RWPE1 (cell line): Measurements from ENCODE around the gene PEX7.

Experiments used
- CTCF ChIA-PET: fragments of 350-600 bp; sonication (Branson Sonifier 250); formaldehyde crosslinking; extraction: SDS; loops from one replicate; lab custom pipeline; 2021; lab: Yijun Ruan, JAX
- POLR2A ChIA-PET: fragments of 400-600 bp; formaldehyde crosslinking; extraction: SDS; loops from one replicate; lab custom pipeline; 2020; ENCODE audit warnings: antibody characterized with exemption; ENCODE audit not compliant: low non-redundant PET; lab: Yijun Ruan, JAX
- DNase-seq: peaks from one replicate; pipeline ENCODE4 v3.0.0; 2012; ENCODE audit warnings: low spot score
- H3K27ac ChIP-seq: fragments of 450-650 bp; 2 replicates; pipeline ENCODE4 v1.5.1; 2017
- TF ChIP-seq, protein P1 (sequence below): fragments of 450-650 bp; conservative IDR thresholded peaks from 2 replicates; pipeline ENCODE4 v1.5.1; 2017; ENCODE audit warnings: low read depth, mild to moderate bottlenecking

Gene PEX7, protein sequence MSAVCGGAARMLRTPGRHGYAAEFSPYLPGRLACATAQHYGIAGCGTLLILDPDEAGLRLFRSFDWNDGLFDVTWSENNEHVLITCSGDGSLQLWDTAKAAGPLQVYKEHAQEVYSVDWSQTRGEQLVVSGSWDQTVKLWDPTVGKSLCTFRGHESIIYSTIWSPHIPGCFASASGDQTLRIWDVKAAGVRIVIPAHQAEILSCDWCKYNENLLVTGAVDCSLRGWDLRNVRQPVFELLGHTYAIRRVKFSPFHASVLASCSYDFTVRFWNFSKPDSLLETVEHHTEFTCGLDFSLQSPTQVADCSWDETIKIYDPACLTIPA

DNA sequence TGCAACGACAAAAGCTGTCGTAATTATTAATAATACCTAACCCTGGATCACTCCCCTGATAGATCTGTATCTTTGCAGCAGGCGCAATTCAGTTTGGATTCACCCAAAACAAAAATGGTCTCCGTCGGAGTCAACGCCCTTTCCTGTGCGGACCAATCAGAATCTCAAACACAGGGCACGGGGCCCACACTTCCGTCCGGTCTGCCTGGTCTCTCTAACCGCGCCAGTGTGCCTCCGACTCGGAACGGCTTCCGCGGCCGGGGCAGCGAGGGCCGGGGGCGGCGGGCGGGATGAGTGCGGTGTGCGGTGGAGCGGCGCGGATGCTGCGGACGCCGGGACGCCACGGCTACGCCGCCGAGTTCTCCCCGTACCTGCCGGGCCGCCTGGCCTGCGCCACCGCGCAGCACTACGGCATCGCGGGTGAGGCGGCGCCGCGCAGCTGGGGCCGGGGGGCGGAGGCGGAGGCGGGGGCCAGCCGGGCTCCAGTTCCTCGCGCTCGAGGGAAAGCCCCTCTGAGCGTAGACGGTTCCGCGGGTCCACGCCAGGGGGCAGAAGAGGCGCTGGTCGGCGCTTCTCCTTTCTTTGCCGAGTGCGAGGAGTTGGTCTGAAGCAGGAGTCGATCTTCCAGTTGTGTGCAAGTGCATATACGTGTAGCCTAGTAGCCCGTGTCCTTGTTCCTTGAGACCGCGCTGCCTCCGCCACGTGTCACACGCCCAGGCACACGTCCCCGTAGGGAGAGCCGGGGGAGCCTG is at the start of gene PEX7:
Gene PEX7 (plus strand): TSS at position 217 of the 752 bp plus-strand sequence. CDS start 74 bp downstream, at position 291.
- TF ChIP-seq, protein P1, sequence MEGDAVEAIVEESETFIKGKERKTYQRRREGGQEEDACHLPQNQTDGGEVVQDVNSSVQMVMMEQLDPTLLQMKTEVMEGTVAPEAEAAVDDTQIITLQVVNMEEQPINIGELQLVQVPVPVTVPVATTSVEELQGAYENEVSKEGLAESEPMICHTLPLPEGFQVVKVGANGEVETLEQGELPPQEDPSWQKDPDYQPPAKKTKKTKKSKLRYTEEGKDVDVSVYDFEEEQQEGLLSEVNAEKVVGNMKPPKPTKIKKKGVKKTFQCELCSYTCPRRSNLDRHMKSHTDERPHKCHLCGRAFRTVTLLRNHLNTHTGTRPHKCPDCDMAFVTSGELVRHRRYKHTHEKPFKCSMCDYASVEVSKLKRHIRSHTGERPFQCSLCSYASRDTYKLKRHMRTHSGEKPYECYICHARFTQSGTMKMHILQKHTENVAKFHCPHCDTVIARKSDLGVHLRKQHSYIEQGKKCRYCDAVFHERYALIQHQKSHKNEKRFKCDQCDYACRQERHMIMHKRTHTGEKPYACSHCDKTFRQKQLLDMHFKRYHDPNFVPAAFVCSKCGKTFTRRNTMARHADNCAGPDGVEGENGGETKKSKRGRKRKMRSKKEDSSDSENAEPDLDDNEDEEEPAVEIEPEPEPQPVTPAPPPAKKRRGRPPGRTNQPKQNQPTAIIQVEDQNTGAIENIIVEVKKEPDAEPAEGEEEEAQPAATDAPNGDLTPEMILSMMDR, result peak; percentile 63
- DNase-seq, result peak; percentile 94
- peak within 1 kb of the TSS; percentile 79 for H3K27ac ChIP-seq
- ChIA-PET POLR2A (no interaction called here), CTCF (interaction anchor here (0.7 kb wide), 1 partner anchor 91 kb away, joined by 4 read pairs; no protein-coding TSS in a partner anchor)

DNA sequence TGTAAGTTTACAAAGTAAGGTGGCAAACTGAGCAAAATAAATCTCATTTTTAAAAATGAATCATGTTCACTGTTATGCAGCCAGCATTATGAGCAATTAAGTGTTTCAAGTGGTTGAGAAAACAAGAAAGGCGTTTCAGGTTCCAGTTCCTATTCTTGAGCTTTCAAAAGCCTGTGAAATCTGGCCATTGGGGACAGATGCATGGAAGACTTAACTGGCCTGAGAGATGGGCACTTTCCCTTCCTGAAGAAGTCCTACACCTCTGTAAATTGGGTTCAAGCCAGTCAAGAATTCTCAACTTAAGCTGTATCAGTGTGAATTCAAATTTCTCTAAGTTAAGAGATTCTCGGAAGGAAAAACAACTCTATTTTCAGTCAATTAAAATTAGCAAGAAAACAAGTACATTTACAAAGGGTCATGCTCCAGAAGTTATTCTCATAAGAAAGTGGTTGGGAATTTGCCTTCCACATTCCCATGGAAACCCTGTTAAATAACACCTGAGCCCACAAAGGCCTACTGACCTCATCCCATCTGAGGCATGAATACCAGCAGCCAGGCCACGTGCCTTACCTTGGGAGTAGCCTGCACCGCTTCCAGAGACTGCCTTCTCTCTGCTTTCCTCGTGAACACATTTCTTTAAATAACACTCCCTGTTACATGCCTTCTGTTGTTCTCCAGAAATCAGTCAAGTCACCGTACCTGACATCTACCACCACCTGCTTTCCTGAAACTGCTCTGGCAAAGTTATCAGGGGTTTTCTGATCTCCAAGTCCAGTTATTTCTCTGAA is 49.5 kb upstream of the PEX7 start:
- ChIA-PET CTCF (no interaction called here), POLR2A (no interaction called here)
- TF ChIP-seq, protein P1, result no peak
- H3K27ac ChIP-seq, result no peak overlapping the region
- DNase-seq, result no peak

DNA sequence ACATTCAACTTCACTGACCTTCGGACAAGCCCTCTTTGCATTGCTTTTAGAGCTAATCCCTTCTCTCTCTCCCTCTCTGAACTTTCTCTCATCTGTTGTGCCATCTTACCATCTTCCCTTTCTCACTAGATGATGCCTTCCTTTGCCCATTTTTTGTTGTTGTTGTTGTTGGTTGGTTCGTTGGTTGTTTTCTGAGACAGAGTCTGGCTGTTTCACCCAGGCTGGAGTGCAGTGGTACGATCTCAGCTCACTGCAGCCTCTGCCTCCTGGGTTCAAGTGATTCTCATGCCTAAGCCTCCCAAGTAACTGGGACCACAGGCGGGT is 49.0 kb upstream of the PEX7 start:
- no peak for DNase-seq
- CTCF ChIA-PET, result no interaction called here
- POLR2A ChIA-PET, result no interaction called here
- TF ChIP-seq, protein P1, result no peak
- H3K27ac ChIP-seq, result no peak overlapping the region

DNA sequence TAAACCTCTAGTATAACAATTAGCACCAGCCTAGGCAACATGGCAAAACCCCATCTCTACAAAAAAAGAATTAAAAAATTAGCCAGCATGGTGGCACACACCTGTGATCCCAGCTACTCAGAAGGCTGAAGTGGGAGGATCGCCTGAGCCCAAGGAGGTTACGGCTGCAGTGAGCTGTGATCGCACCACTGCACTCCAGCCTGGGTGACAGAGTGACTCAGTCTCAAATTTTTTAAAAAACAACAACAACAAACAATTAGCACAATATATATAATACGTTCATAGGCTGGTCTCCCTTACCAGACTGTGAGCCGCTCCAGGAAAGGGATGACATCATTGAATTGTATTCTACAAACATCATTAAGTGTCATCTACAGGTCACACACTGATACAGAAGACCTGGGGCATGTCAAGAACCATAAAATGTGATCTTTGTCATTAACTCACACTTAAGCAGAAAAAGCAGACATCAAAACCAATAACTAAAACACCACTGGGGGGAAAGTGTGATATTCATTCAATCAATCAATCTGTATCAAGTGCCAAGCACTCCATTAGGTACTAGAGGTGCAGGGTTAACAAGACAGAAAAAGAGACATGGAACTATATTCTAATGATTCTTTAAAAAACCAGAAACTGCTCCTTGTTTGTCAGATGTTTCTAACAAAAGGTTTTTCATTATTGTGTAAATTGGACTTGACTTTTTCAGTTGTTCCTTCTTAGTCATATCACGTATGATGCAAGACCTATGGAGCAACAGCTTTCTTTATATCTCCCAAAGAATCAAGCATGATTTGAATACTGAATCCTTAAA is 48.0 kb upstream of the PEX7 start:
- H3K27ac ChIP-seq, result no peak overlapping the region
- CTCF ChIA-PET, result no interaction called here
- TF ChIP-seq, protein P1, result no peak

DNA sequence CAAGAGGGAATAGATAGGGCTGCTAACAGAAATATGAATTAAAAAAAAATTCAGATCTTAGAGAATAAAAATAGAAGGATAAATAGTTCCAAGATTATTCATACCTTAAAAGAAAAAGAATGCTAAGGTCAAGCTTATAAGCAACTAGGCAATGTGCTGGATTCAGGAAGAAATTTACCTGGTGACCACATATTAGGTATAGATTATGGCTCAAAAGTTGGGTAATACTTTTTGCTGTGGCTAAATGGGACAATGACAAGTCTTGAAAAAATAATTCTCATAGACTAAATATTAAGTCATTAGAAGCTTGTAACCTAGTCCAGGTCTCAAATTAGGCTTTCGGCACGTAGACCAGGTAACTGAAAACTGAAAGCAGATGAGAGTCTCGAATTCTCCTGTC is 47.3 kb upstream of the PEX7 start:
- ChIA-PET POLR2A (no interaction called here), CTCF (no interaction called here)
- H3K27ac ChIP-seq, result no peak overlapping the region
- DNase-seq, result no peak
- TF ChIP-seq, protein P1, result no peak

More for the DNA sequence above, 48.0 kb upstream of the PEX7 start:
- DNase-seq, result peak; percentile 36
- POLR2A ChIA-PET, result no interaction called here
